T-helper 9 cell (primary cell): ENCODE data around the gene ARHGAP4.
A peak's percentile ranks its signal among the peaks of the same experiment; 100 is the strongest.

Experiments
- DNase-seq: peaks from one replicate; pipeline ENCODE4 v3.0.0-alpha.2; 2020

Gene ARHGAP4

DNA sequence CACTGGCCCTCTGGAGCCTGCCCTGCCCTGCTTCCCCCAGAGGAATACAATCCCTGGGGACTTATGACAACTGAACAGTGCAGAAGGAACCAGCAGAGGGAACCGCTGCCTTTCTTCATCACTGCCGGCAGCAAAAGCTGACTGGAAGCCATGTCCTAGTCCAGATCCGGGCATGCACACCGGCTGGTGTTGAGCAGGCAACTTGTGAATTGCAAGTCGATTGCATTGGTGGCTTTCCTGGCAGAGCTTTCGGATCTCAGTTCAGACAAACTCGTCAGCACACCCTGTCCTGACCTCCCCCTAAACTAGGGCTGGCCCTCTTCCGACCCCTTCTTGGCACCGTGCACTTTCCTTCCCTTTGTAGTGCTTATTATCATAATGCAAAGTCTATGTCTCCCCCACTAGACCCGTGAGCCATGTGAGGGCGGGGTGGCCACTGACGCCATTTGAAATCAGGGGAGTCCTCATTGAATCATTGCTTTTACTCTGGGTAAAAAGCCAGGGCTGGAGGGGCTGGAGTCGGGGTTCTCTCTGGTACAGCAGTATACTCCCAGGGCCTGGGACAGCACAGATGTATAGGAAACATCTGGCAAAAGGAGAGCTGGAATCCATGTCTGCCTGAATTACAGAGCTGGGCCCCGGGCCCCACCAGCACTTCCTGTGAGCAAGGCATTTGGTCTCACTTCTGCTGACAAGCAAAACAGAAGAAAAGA lies 1.8 kb downstream of the ARHGAP4 start:
- DNase-seq, result peak; percentile 29

GRCh38 chrX:153922932-153923857 lies 2.9 kb downstream of the ARHGAP4 start:
- DNase-seq, result no peak

GRCh38 chrX:153921511-153922446 lies 4.3 kb downstream of the ARHGAP4 start:
- no peak for DNase-seq

- DNase-seq, result no peak
These were observed 5.0 kb downstream of the ARHGAP4 start for GRCh38 chrX:153921070-153921469.

DNA sequence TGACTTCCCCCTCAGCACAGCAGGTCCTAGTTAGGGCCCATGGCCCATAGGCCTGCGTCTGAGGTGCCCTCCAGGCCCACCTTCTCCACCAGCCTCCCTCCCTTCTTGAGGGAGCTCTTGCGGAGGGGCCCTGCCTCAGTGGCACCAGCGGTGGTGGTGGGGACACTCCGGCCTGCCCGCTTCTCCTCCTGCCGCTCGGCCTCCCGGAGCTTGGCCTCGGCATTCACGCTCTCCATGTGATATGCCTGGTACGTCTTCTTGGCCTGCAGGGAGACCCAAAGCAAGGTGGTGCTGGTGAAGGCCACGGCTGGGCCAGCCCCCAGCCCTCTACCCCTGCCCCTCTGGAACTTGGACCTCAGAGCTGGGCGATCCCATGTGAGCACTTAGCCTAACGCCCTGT lies 5.5 kb downstream of the ARHGAP4 start:
- no peak for DNase-seq

DNA sequence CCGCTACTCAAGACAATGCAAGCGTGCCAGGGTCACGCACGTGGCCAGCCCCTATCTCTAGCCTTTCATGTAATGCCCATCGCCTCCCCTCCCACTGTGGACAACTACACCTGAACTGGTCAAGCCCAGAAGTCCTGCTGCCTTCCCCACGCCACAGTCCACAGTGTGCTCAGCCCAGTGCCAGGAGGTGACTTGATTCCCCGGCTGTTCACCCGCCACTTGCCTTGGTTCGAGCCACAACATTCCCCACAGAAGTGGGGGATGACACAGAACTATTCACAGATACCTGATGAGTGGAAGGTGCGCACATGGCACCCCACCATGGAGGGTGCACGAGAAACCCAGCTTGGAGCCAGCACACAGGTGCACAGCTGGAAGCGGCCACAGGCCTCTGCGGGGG lies 6.8 kb downstream of the ARHGAP4 start:
- no peak for DNase-seq

DNA sequence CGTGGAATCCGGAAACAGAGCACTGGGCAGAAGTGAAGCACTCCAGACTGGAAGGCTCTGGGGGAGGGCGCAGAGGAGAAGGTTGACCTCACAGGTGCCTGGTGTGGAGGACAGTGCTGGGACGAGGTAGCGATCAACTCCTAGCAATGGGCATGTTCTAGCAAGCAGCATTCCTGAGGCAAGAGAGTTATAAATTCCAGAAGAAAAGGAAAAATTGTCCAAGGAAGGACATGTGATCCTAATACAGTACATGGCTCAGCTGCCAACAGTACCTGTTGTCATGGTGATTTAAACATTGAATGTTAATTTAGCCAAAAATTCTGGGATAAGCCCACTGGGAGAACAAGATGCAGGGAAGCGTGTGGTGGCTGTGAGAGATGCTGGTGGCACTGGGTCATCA lies 8.2 kb downstream of the ARHGAP4 start:
- no peak for DNase-seq

- no peak for DNase-seq
These were observed 12.4 kb downstream of the ARHGAP4 start for GRCh38 chrX:153913701-153914100.

DNA sequence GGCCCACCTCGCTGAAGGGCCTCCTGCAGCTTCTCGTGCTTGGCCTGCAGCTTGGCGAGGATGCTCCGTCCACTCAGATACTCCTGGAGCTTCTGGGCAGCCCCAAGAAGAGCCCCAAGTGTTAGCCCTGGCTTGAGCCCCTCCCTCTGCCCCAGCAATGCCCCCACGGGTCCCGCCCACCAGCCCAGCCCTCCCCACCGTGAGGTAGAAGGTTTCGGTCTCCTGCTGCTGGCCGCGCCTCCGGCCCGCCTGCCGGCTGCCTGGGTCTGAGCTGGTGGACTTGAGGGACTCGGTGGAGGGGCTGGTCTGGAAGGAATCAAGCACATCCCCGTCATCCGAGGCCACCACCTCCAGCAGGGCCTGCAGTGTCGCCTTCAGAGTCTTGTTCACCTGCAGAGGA lies 12.9 kb downstream of the ARHGAP4 start:
- DNase-seq, result no peak

DNA sequence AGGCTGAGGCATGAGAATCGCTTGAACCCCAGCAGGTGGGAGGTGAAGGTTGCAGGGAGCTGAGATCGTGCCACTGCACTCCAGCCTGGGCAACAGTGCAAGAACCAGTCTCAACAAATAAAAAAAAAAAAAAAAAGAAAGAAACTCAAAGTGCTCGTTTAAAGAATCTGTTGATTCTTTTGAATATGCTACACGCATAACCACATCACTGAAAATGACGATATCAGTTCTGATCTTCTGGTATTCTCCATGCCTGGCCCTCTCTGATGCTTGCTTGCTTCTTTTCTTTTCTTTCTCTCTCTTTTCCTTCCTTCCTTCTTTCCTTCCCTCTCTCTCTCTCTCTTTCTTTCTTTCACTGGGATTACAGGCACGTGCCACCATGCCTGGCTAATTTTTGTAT lies 14.3 kb downstream of the ARHGAP4 start:
- no peak for DNase-seq

DNA sequence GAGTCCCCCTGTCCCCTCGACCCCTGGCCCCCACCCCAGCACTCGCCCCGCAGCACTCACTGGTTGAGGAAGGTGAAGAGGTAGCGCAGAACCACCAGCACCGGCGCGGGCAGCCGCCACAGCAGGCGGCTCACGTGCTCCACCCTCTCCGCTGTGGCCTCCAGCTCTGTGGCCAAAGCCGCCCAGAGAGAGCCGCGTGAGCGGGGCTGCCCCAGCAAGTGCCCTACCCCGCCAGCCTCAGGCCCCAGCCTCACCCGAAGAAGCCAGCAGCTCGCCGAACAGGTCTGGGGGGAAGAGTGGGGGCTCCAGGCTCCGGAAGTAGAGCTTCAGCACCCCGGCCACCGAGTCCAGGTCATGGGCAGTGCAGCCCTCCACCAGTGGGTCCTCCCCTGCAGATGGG lies 15.6 kb downstream of the ARHGAP4 start:
- DNase-seq, result no peak

DNA sequence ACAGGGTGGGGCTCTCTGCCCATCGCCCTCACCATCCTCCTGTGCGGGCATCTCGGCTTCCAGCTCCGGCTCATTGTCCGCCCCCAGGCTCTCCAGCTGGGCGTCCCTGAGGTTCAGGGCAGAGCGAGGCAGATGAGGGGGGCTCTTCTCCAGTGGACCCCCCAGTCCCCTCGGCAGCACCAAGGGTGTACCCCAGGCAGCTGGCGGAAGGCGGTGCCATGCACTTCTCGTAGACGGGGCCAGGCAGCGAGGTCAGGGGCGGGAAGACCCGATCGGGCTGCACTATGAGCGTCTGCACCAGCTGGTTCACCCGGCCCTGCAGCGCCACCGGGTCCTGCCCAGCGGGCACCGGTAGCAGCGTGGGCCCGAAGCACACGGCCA lies 16.1 kb downstream of the ARHGAP4 start:
- no peak for DNase-seq

DNA sequence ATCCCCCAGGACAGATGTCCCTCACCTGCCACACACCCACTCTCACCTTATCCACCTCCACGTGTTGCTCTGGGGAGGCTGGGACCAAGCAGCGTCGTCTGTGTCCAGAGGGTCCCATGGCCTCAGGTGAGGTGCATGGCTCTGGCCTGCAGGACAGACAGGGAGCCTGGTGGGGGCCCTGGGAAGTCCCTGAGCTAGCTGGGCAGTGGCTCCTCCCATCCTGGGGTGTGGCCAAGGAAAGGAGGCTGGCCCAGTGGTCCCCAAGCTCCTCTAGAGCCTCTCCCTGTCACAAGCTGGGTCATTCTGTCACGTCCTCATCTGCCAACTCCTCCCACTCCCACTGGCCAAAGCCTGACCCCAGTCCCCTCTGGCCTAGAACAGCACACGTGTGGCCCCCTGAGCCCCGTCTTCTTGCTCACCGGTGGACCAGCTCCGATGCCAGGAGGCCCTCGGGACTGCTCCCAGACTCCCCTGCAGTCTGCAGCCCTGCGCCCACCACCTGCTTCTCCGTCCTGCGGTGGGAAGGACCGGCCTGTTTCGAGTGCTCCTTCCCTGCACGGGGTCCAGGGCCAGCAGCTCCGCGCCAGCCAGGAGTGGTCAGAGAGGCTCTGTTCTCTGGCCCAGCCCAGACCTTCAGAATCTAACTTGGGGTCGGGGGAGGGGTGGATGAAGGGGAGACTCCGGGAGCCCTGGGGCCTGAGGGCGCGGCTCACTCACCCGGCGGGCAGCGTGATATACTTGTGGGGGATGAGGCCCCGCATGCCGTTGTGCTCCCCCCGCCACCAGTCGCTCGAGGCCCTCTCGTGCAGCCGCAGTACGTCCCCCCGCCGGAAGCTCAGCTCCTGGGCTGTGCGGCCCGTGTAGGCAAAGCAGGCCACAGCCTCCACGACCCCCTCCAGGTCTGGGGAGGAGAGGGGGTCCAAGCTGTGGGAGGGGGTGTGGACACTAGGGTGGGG lies 16.8 kb downstream of the ARHGAP4 start:
- DNase-seq, result no peak

DNA sequence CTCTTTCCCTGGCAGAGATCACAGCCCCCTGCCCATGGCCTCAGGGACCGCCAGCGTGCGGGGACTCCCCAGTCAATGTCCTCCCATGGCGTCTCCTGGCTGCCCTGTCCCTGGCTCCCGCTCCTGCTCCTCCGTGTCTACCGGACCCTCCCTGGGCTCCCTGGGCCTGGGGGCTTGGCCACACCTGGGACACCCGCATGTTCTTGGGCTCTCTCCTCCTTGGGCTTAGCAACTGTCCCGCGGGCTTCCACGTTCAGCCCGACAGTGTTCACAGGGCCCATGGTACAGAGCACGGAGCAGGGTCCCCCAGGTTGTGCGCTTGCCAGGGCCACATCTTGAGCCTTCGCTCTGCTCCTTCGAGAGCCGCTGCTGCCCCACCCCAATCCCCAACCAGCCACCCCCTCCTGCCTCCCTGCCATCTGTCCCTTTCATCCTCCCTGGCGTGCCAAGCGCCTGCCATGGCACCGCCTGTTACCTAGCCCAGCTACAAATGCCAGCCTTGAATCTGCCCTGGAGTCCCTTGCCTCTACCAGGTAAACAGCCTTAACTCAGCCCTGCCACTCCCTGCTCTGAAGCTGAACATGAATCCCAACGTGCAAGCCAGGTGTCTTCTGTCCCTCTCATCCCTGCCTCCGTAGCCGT lies 17.7 kb downstream of the ARHGAP4 start:
- DNase-seq, result no peak

GRCh38 chrX:153907456-153907855 lies 18.6 kb downstream of the ARHGAP4 start:
- no peak for DNase-seq

- DNase-seq, result no peak
These were observed 19.7 kb downstream of the ARHGAP4 start for GRCh38 chrX:153906126-153906917.

GRCh38 chrX:153905481-153906095 lies 20.5 kb downstream of the ARHGAP4 start:
- no peak for DNase-seq

DNA sequence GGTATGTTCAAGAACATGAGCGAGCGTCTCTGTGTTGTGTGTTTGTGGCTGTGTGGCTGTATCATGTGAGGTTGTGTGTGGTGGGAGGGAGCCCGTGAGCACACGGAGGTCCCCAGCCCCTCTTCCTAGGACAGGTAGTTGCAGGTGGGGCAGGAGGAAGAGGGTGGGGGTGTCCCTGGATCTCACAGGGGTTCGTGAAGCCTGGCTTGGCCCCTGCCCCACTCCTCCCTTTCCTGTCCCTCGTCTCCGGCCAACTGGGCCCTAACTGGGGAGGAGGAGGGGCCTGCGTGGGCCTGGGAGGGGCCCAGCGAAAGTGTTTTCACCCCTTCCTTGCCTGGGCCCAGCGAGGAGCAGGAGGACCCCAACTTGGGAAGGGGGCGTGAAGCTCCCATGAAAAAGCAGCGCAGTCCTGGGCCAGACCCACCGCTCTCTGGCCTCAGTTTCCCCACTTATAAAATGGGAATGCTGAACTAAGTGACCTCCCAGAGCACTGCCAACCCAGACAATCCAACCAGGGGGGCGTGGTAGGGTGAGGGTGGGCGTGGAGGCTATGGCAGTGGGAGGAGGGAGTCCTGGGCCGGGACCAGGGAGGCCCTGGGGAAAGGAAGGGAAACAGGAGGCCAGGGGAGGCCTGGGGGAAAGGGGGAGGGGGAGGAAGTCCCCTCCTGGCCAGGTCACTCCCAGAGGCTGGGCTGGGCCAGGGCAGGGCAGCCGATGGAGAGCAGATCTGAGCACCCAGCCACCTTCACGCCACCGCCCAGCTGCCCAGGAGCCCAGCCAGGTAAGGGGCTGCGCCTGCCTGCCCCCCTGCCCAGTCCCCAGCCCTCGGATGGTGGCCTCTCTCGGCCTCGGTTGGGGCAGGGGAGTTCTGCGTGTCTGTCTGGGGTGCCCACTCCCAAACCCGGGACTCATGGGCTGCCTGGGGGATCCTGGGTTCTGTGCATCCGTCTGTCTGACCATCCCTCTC lies 21.8 kb downstream of the ARHGAP4 start, which contains the start of gene AVPR2:
TSS of gene AVPR2 (plus strand) at position 683 of the 967 bp plus-strand sequence. CDS start 473 bp downstream, outside the sequence.
- no peak for DNase-seq
